Rectal smooth muscle tissue (tissue), 1 donor: ENCODE measurements around the gene DIP2B.
A peak's percentile ranks its signal among the peaks of the same experiment; 100 is the strongest.

ENCODE experiments used
- H3K27ac ChIP-seq: one replicate; pipeline ENCODE4 v1.7.0; 2013; ENCODE audit warnings: low read depth, low read length, inconsistent platforms
- H3K27me3 ChIP-seq: one replicate; pipeline ENCODE4 v1.7.0; 2013; ENCODE audit warnings: low read length; ENCODE audit not compliant: control insufficient read depth, insufficient read depth
- H3K36me3 ChIP-seq: one replicate; pipeline ENCODE4 v1.7.0; 2013; ENCODE audit warnings: low read length; ENCODE audit not compliant: control insufficient read depth, insufficient read depth
- H3K4me1 ChIP-seq: one replicate; pipeline ENCODE4 v1.7.0; 2013; ENCODE audit warnings: low read length; ENCODE audit not compliant: control insufficient read depth, insufficient read depth
- H3K4me3 ChIP-seq: one replicate; pipeline ENCODE4 v1.7.0; 2013; ENCODE audit warnings: low read length
- H3K9ac ChIP-seq: one replicate; pipeline ENCODE4 v1.7.0; 2013; ENCODE audit warnings: low read length

The DIP2B gene

DNA sequence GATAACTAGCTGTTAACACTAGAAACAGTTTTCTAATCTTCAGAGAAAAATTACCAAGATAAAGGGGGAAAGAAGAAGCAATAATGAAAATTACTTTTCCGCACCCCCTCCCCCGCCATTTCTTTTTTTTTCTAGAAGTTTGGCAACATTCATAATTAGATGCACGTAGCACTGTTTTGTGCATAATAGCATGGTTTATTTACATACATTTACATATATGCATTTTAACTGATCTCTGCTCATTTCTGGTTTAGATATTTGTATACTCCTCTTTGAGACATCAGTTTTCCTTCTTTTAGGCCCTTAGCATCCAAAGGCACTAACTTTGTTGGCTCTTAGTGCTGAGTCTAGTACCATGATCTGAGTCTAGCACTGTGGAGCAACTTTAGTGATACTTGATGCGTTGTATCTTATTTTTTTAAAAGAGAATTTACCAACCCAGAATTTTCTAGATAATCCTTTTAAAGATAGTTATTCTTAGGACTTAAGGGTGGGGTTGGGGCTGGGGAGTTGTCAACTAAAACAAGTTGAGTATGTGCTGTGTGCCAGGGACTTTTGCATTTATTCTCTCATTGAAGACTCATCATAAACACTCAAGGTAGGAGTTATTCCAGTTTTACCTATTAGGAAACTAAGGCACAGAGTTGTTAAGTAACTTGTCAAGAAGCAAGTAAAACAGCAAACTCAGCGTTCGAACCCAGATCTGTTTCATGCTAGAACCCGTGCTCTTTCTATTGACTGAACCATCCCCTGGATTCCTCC lies 110.5 kb downstream of the DIP2B start:
- H3K36me3 ChIP-seq, result no peaks in the 10 kb centered on the region
- peaks cover 11% of the 10 kb centered on the region for H3K4me1 ChIP-seq
- H3K9ac ChIP-seq, result no peak overlapping the region
- H3K27ac ChIP-seq, result no peak overlapping the region
- no peaks in the 10 kb centered on the region for H3K27me3 ChIP-seq
- H3K4me3 ChIP-seq, result no peak overlapping the region

DNA sequence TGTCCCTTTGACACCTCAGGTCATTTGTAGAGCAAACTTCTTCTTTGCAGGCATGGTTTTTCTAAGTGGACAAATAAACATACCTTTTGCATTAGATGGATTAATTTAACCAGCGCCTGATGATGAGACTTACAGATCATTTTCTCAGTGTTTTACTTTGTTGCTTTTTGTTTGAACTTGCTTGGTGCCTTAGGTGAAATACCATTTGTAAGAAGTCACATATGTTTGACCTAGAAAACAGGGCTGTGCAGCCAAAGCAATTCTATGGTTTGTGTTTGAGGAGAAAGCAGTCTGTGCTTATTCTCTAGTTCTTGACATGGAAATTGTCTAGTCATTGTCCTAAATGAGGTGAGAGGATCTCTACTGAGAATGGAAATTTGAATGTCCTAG lies 111.1 kb downstream of the DIP2B start:
- peaks cover 17% of the 10 kb centered on the region for H3K4me1 ChIP-seq
- no peaks in the 10 kb centered on the region for H3K27me3 ChIP-seq
- no peak overlapping the region for H3K9ac ChIP-seq
- no peak overlapping the region for H3K27ac ChIP-seq
- no peaks in the 10 kb centered on the region for H3K36me3 ChIP-seq
- H3K4me3 ChIP-seq, result no peak overlapping the region

DNA sequence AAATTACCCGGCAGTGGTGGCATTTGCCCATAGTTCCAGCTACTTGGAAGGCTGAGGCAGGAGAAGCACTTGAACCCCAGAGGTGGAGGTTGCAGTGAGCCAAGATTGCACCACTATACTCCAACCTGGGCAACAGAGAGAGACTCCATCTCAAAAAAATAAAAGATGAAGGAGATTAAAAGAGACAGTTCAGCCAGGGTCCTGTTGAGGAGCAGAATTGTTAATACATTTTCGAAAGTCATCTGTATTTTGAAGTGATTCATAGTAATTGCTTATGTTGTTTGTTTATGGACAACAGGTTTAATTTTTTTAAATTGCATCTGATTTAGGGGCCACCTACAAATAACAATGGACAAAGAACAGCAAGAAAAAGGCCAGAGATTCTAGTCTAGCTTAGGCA lies 112.9 kb downstream of the DIP2B start:
- peaks cover 26% of the 10 kb centered on the region for H3K4me1 ChIP-seq
- H3K27ac ChIP-seq, result no peak overlapping the region
- no peak overlapping the region for H3K9ac ChIP-seq
- no peak overlapping the region for H3K4me3 ChIP-seq
- H3K27me3 ChIP-seq, result no peaks in the 10 kb centered on the region
- H3K36me3 ChIP-seq, result no peaks in the 10 kb centered on the region

DNA sequence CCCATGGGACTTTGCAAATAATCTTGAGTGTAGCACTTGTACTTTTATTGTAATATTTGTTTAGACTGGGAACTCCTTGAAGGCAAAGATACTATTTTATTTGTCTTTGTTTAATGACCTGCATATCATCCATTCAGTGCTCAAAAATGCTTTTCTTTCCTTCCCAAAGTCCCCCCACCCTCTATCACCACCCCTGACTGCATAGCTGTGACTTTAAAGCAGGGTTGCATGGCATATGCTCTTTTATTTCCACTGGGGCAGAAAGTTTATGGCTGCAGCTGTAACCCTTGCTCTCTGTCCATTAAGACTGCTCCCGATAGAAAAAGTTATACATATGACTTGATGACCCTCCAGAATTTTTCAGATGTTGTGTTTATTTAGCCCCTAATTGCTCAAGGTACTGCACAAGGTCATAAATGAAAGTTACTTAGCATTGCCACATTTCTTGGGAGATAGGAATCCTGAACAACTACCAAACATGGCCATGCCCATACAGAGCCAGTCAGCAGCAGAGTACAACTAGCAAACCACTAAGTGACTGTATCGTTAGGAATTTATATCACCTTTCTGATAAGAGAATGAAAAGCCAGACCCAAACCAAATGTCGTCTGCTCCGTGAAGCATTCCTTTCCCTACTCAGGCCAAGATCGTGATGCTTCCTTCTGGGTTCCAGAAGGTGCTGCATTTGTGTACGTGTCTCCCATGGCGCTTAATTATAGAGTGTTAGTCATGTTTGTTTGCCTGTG lies 114.3 kb downstream of the DIP2B start:
- no peak overlapping the region for H3K27ac ChIP-seq
- H3K4me1 ChIP-seq, result peaks cover 26% of the 10 kb centered on the region
- H3K27me3 ChIP-seq, result no peaks in the 10 kb centered on the region
- H3K9ac ChIP-seq, result no peak overlapping the region
- H3K4me3 ChIP-seq, result peak overlapping the region; percentile 26
- H3K36me3 ChIP-seq, result no peaks in the 10 kb centered on the region

DNA sequence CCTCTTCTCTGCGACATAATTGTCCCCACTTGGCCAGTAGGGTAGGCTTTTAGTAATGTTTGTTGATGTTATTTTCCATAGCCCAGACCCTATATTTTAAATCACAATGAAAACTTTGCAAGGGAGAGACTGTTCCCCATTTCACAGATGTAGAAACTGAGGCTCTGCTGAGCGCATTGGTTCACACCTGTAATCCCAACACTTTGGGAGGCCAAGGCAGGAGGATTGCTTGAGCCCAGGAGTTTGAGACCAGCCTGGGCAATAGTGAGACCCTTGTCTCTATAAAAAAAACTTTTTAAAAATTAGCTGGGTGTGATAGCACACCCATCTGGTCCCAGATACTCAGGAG lies 114.8 kb downstream of the DIP2B start:
- no peaks in the 10 kb centered on the region for H3K27me3 ChIP-seq
- no peak overlapping the region for H3K27ac ChIP-seq
- peak overlapping the region; percentile 26 for H3K4me3 ChIP-seq
- H3K36me3 ChIP-seq, result no peaks in the 10 kb centered on the region
- peaks cover 26% of the 10 kb centered on the region for H3K4me1 ChIP-seq
- no peak overlapping the region for H3K9ac ChIP-seq

DNA sequence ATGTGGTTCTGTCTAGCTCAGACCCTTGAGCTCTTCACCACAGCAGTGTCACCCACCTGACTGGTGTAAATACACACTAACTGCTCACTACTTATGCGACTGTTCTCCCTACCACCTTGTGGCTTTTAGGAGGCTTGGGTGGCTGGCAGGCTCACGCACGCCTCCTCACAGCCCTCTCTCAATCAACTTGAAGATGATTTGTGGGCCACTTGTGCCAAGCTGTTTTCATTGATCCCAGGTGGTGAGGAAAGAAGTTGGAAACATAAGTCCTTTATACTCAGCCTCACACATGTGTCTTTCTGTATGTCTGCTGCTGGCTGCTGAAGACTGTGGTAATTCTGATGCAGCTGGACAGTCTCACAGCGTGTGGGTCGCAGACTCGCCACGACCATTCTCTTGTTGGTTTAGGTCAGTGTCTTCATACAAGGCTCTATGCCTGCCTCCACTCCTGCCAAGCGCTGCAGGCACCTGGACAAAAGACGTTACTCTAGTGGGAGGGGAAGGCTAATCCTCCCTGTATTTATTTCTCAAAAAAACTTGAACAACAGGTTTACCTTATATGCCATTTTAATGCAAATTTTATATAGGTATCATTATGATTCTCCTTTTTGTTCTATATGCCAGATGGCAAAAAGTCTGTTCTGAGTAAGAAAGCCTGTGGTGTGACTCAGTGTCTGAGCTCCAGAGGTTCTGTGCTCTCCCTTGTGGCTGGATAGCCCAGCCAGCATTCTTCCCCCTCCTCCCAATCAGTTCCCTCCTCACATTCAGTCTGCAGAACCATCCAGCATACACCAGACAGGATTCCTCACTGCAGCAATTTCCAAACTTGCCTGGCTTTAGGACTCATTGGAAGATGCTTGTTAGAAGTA lies 115.6 kb downstream of the DIP2B start:
- no peak overlapping the region for H3K27ac ChIP-seq

DNA sequence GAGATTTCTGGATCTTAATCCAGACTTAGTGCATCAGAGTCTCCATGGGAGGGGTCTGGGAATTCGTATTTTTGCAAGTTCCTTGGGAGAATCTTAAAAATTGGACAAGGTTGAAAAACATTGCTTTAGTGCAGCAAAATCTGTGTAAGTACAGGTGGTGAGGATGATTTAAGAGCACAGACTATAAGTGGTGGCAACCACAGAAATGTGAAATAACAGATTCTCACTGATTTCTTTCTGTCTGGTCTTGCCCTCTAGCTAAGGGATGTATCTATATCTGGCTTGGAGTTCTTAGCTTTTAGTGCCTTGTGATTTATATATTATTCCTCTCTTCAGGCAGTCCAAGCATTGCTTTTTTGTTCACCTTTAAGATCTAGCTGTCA lies 116.2 kb downstream of the DIP2B start:
- Histone ChIP-seq H3K36me3 (no peaks in the 10 kb centered on the region), H3K27ac (no peak overlapping the region), H3K4me1 (peaks cover 26% of the 10 kb centered on the region), H3K9ac (no peak overlapping the region), H3K4me3 (peak overlapping the region; percentile 3), H3K27me3 (no peaks in the 10 kb centered on the region)

More for the DNA sequence above, 115.6 kb downstream of the DIP2B start:
- Histone ChIP-seq H3K9ac (no peak overlapping the region), H3K4me3 (peak overlapping the region; percentile 3), H3K4me1 (peaks cover 26% of the 10 kb centered on the region), H3K27me3 (no peaks in the 10 kb centered on the region), H3K36me3 (no peaks in the 10 kb centered on the region)

DNA sequence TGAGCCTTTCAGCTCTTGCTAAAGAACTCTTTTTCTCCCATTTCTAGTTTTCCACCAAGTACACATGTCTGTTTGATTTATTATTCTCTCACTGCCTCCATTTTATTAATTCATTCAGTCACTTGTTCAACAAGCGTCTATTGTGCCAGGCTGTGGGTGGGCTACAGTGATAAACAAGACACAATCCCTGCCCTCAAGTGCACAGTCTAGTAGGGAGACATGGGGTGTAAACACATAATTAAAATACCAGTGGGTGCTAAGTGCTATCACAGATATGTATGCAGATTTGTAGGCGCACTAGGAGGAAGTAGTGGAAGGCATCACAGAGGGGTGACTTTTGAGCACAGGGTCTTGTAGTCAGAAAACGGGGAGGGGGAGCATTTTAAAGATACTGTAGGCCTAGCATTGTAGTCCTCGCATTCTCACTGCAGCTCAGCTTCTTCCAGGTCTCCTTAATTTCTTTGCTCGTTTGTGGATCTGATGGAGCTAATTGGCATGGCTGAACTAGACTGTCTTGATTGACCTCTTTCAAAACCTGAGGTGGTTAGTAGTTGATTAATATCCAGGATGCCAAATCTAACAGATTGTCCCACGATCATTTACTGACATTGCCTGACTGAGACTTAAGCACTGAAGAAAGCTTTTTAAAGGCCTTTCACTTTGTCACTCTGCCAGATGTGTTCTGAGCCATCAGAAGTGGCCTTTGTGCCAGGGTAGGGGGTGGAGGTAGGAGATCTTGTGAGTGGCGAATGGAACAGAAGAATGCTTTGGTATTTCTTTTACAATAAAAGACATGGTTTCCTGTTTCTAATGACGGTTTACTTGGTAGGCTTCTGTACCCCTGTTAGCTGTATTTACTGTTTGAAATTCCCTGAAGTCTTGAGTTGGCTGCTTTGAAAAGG lies 116.9 kb downstream of the DIP2B start:
- Histone ChIP-seq H3K27ac (no peak overlapping the region), H3K4me3 (no peak overlapping the region), H3K36me3 (no peaks in the 10 kb centered on the region), H3K9ac (no peak overlapping the region), H3K27me3 (no peaks in the 10 kb centered on the region), H3K4me1 (peaks cover 26% of the 10 kb centered on the region)

DNA sequence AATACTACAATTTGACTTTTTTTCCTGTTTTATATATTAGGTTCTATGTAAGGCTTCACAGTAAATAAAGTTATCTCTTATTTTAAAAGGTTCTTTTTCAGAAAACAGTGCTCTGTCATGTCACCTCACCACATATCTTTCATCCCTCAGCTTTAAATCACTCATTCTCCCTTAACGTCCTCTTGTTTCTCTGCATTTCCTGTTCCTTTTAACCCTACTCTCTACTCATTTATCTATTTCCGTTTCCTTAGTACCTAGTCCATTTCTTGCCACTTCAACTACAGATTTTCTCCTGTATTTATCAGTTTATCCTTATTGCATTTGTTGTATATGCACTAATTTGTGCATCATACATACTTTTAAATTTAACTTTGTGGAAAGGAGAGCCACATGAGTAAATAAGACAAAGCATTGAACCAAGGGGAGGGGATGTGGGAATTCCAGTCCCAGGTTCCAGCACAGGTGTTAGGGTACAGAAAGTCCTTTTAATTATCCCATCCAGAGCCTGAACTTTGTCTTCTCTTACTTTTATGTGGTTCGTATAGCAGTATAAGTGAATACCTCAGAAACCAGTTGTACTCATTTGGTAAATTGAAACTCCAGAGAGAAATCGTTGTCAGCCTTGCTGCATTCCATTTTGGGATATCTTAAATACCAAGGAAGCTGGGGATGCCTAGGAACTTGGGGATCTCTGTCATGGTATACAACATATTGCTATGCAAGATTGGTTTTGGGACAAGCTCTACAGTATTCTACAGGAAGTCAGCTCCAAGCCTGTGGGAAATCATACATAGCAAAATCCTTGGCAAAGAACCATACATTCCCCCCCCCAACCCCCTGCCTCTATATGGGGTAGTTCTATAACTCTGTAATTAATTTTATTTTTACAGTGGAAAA lies 120.5 kb downstream of the DIP2B start:
- Histone ChIP-seq H3K27me3 (no peaks in the 10 kb centered on the region), H3K9ac (no peak overlapping the region), H3K27ac (no peak overlapping the region), H3K36me3 (peaks cover 5% of the 10 kb centered on the region), H3K4me3 (no peak overlapping the region), H3K4me1 (peaks cover 15% of the 10 kb centered on the region)

DNA sequence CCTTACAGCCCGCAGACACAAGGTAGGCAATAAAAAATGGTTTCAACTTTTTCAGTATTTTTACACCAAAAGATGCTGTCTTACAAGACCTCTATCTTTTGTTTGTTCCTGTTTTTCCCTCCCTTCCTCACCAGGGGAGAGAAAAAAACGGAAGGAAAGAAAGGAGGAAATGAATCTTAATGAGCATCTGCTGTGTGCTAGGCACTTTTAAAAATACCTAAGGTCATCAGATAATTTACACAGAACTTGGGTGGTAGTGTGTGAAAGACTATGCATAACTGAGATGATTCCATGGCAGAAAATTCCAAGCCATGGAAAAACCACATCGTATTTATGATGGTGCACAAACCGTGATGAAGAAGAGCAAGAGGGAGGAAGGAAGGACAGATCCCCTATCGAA lies 121.2 kb downstream of the DIP2B start:
- Histone ChIP-seq H3K27ac (no peak overlapping the region), H3K27me3 (no peaks in the 10 kb centered on the region), H3K4me1 (peaks cover 8% of the 10 kb centered on the region), H3K4me3 (no peak overlapping the region), H3K36me3 (peaks cover 5% of the 10 kb centered on the region), H3K9ac (no peak overlapping the region)

DNA sequence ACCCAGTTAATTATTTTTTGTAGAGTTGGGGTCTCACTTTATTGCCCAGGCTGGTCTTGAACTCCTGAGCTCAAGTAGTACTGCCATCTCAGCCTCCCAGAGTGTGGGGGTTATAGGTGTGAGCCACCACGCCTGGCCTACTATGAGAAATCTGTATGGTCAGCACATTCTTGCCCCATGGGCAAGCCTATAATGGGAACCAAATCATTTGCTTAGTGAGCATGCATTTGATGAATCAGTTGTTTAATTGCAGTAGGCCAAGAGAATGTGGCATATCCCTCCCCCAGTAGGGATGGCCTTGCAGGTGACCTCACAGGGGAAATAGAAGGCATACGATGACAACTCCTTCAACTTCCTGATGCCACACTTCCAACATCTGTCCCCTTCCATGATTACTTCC lies 122.7 kb downstream of the DIP2B start:
- Histone ChIP-seq H3K4me1 (no peaks in the 10 kb centered on the region), H3K27me3 (no peaks in the 10 kb centered on the region), H3K4me3 (no peak overlapping the region), H3K9ac (no peak overlapping the region), H3K27ac (no peak overlapping the region), H3K36me3 (peaks cover 5% of the 10 kb centered on the region)
